Measurements from ENCODE around the gene CMTR1. TPM values are rescaled to one million over a fixed set of nuclear protein-coding genes. Genes with fewer than 3 reads are reported as not detected.

CMTR1 gene
- total RNA-seq, 2 donors from 2014 or later = 15.8 to 23.4 TPM

GRCh38 chr6:37433657-37434271 is 743 bp downstream of the CMTR1 start:
- no peaks in the 10 kb centered on the region for H3K9me3 ChIP-seq
- no peaks in the 10 kb centered on the region for H3K27me3 ChIP-seq
- peak; percentile 28 for ATAC-seq
- WGBS, 2 donors = 5 to 15% methylated on average over 8 to 13 of the region's 13 CpGs
- intact Hi-C loops (cut with DNase I) = no loop called here
- H3K36me3 ChIP-seq (replicated peaks in 1 of 2; ENCODE audit: insufficient read depth in 1 of 2, low read depth in 2 of 2) = peaks cover 0 to 6% of the 10 kb centered on the region in 2 donors
- H3K4me3 ChIP-seq = peak overlapping the region; percentile 59 to 88
- peak in 3 of 4 donors; percentile 27 to 28 (median 28) for DNase-seq
- TF ChIP-seq POLR2A (IDR thresholded peaks at IDR 0.05) = no peak
- no peak for TF ChIP-seq CTCF (IDR thresholded peaks at IDR 0.05)
- H3K4me1 ChIP-seq = peaks cover 34% of the 10 kb centered on the region
- peak overlapping the region; percentile 78 to 90 (median 84) for H3K27ac ChIP-seq

GRCh38 chr6:37435373-37435772 is 2.4 kb downstream of the CMTR1 start:
- Histone ChIP-seq H3K36me3 (replicated peaks in 1 of 2; ENCODE audit: insufficient read depth in 1 of 2, low read depth in 2 of 2) (peaks cover 0 to 6% of the 10 kb centered on the region in 2 donors), H3K4me3 (no peak overlapping the region), H3K27me3 (no peaks in the 10 kb centered on the region), H3K9me3 (no peaks in the 10 kb centered on the region), H3K4me1 (peaks cover 50% of the 10 kb centered on the region), H3K27ac (no peak overlapping the region)
- DNase-seq (no peak), ATAC-seq (no peak)
- 64 to 75% methylated on average over 4 of the region's 4 CpGs for WGBS, 2 donors
- no peak for TF ChIP-seq CTCF (IDR thresholded peaks at IDR 0.05)
- no peak for TF ChIP-seq POLR2A (IDR thresholded peaks at IDR 0.05)
- intact Hi-C loops (cut with DNase I) = no loop called here

GRCh38 chr6:37435816-37436215 is 2.8 kb downstream of the CMTR1 start:
- intact Hi-C loops (cut with DNase I) = no loop called here
- 79 to 87% methylated on average over 5 of the region's 5 CpGs for WGBS, 2 donors
- Histone ChIP-seq H3K36me3 (replicated peaks in 1 of 2; ENCODE audit: insufficient read depth in 1 of 2, low read depth in 2 of 2) (peaks cover 0 to 6% of the 10 kb centered on the region in 2 donors), H3K9me3 (no peaks in the 10 kb centered on the region), H3K4me1 (peaks cover 54% of the 10 kb centered on the region), H3K27me3 (no peaks in the 10 kb centered on the region), H3K27ac (no peak overlapping the region), H3K4me3 (no peak overlapping the region)
- TF ChIP-seq POLR2A (IDR thresholded peaks at IDR 0.05) (no peak), CTCF (IDR thresholded peaks at IDR 0.05) (no peak)
- ATAC-seq = no peak
- DNase-seq = no peak

- peaks cover 0 to 6% of the 10 kb centered on the region in 2 donors for H3K36me3 ChIP-seq (replicated peaks in 1 of 2; ENCODE audit: insufficient read depth in 1 of 2, low read depth in 2 of 2)
- peaks cover 61% of the 10 kb centered on the region for H3K4me1 ChIP-seq
- ATAC-seq (peak; percentile 45), DNase-seq (no peak)
- peak overlapping the region in 2 of 4 donors; percentile 29 to 42 for H3K27ac ChIP-seq
- H3K4me3 ChIP-seq = no peak overlapping the region
- TF ChIP-seq POLR2A (IDR thresholded peaks at IDR 0.05) = no peak
- no peak for TF ChIP-seq CTCF (IDR thresholded peaks at IDR 0.05)
- intact Hi-C loops (cut with DNase I) = no loop called here
- WGBS, 2 donors = 14 to 15% methylated on average over 1 of the region's 1 CpG
- no peaks in the 10 kb centered on the region for H3K27me3 ChIP-seq
- no peaks in the 10 kb centered on the region for H3K9me3 ChIP-seq
Measured at GRCh38 chr6:37438930-37439329, 5.9 kb downstream of the CMTR1 start.

- Histone ChIP-seq H3K36me3 (replicated peaks in 1 of 2; ENCODE audit: insufficient read depth in 1 of 2, low read depth in 2 of 2) (peaks cover 3 to 6% of the 10 kb centered on the region in 2 donors), H3K27me3 (no peaks in the 10 kb centered on the region), H3K4me1 (peaks cover 53% of the 10 kb centered on the region), H3K27ac (no peak overlapping the region), H3K9me3 (no peaks in the 10 kb centered on the region), H3K4me3 (no peak overlapping the region)
- intact Hi-C loops (cut with DNase I) = no loop called here
- no peak for TF ChIP-seq POLR2A (IDR thresholded peaks at IDR 0.05)
- no peak for TF ChIP-seq CTCF (IDR thresholded peaks at IDR 0.05)
- no peak for DNase-seq
- no peak for ATAC-seq
- whole genome bisulfite sequencing, 2 donors = 74 to 79% methylated on average over 6 of the region's 6 CpGs
Measured at GRCh38 chr6:37441651-37442050, 8.6 kb downstream of the CMTR1 start.

Data from body of pancreas (tissue), 4 donors.